Measurements from ENCODE around the gene LZTS3.

The LZTS3 gene

GRCh38 chr20:3203315-3204123 lies 30.2 kb upstream of the LZTS3 start:
- Histone ChIP-seq H3K79me2 (ENCODE audit: control insufficient read depth, low read length) (peaks cover 33% of the 10 kb centered on the region), H3K27me3 (ENCODE audit: control insufficient read depth, low read length) (no peaks in the 10 kb centered on the region), H3K4me1 (ENCODE audit: control insufficient read depth, low read length) (peaks cover 17% of the 10 kb centered on the region), H3K4me3 (ENCODE audit: low read length) (peak overlapping the region; percentile 78), H3K9me2 (replicated peaks; ENCODE audit: control insufficient read depth, low read length) (no peaks in the 10 kb centered on the region), H3K4me2 (ENCODE audit: low read length) (peak overlapping the region; percentile 86), H3K9me3 (ENCODE audit: control insufficient read depth, insufficient read depth, low read length) (no peaks in the 10 kb centered on the region), H3K36me3 (ENCODE audit: control insufficient read depth, low read length) (peaks cover 37% of the 10 kb centered on the region), H4K20me1 (ENCODE audit: control insufficient read depth, insufficient read depth, low read depth, low read length) (no peaks in the 10 kb centered on the region), H3F3A (ENCODE audit: control insufficient read depth, insufficient read depth) (no peaks in the 10 kb centered on the region), H3K27ac (ENCODE audit: low read depth, low read length) (peak overlapping the region; percentile 47)
- TF ChIP-seq EZH2phosphoT487 (IDR thresholded peaks at IDR 0.05; ENCODE audit: borderline replicate concordance, low read length) (no peak), CTCF (IDR thresholded peaks at IDR 0.05; ENCODE audit: low read depth, low read length, poor library complexity, severe bottlenecking) (no peak)

DNA sequence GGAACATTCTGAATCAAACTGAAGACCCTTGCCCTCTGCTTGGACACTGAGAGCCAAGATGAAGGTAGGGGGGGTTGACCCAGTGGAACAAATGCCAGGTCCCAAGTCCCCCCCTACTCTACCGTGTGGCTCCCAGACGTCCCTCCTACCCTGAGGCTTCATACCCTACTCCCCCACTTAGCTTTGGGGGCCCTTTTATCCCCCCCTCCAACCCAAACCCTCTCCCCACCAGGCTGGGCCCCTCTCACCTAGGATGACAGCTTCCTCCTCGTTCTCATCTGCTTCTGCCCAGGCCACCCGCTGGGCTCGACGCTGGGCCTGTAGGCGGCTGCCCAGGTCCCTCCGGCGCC lies 29.6 kb upstream of the LZTS3 start:
- no peaks in the 10 kb centered on the region for H4K20me1 ChIP-seq (ENCODE audit: control insufficient read depth, insufficient read depth, low read depth, low read length)
- no peaks in the 10 kb centered on the region for H3K9me3 ChIP-seq (ENCODE audit: control insufficient read depth, insufficient read depth, low read length)
- peak overlapping the region; percentile 78 for H3K4me3 ChIP-seq (ENCODE audit: low read length)
- TF ChIP-seq EZH2phosphoT487 (IDR thresholded peaks at IDR 0.05; ENCODE audit: borderline replicate concordance, low read length) (no peak), CTCF (IDR thresholded peaks at IDR 0.05; ENCODE audit: low read depth, low read length, poor library complexity, severe bottlenecking) (no peak)
- no peaks in the 10 kb centered on the region for H3F3A ChIP-seq (ENCODE audit: control insufficient read depth, insufficient read depth)
- peaks cover 37% of the 10 kb centered on the region for H3K36me3 ChIP-seq (ENCODE audit: control insufficient read depth, low read length)
- peaks cover 27% of the 10 kb centered on the region for H3K79me2 ChIP-seq (ENCODE audit: control insufficient read depth, low read length)
- no peak overlapping the region for H3K27ac ChIP-seq (ENCODE audit: low read depth, low read length)
- H3K9me2 ChIP-seq (replicated peaks; ENCODE audit: control insufficient read depth, low read length), result no peaks in the 10 kb centered on the region
- H3K27me3 ChIP-seq (ENCODE audit: control insufficient read depth, low read length), result no peaks in the 10 kb centered on the region
- peak overlapping the region; percentile 86 for H3K4me2 ChIP-seq (ENCODE audit: low read length)
- H3K4me1 ChIP-seq (ENCODE audit: control insufficient read depth, low read length), result peaks cover 11% of the 10 kb centered on the region

DNA sequence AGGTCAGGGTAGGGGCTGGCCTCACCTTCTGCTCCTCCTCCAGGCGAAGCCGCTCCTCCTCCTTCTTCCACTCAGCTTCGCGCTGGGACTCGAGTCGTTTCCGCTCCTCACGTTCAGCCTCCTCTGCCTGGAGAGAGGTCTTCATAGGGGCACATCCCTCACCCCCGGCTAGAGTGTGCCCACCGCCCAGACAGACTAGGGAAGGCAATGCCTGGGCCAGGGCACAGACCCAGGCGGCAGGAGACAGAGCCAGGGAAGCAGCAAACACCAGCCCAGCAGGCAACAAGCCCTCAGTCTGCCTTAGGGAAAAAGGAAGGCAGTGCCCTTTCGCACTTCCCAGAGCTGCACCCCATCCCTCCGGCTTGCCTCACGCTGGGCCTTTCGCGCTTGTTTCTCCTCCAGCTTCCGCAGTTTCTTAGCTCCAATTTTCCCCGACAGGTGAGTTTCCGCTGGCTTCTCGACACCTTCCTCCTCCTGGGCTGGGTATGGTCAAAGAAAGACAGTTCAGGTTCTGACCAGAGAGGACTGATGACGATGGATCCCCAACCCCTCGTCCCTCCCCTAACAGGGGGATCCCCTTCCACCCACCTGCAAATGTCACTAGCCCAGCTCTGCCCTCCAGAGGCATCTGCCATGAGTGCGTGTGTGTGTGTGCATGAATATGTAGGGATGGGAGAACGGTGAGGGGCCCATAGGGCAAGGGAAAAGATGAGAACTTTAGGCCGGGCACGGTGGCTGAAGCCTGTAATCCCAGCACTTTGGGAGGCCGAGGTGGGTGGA lies 26.8 kb upstream of the LZTS3 start:
- H4K20me1 ChIP-seq (ENCODE audit: control insufficient read depth, insufficient read depth, low read depth, low read length), result no peaks in the 10 kb centered on the region
- H3K4me1 ChIP-seq (ENCODE audit: control insufficient read depth, low read length), result peaks cover 11% of the 10 kb centered on the region
- no peak overlapping the region for H3K4me3 ChIP-seq (ENCODE audit: low read length)
- TF ChIP-seq CTCF (IDR thresholded peaks at IDR 0.05; ENCODE audit: low read depth, low read length, poor library complexity, severe bottlenecking) (no peak), EZH2phosphoT487 (IDR thresholded peaks at IDR 0.05; ENCODE audit: borderline replicate concordance, low read length) (no peak)
- H3K79me2 ChIP-seq (ENCODE audit: control insufficient read depth, low read length), result peaks cover 27% of the 10 kb centered on the region
- no peaks in the 10 kb centered on the region for H3F3A ChIP-seq (ENCODE audit: control insufficient read depth, insufficient read depth)
- H3K4me2 ChIP-seq (ENCODE audit: low read length), result no peak overlapping the region
- no peak overlapping the region for H3K27ac ChIP-seq (ENCODE audit: low read depth, low read length)
- no peaks in the 10 kb centered on the region for H3K27me3 ChIP-seq (ENCODE audit: control insufficient read depth, low read length)
- no peaks in the 10 kb centered on the region for H3K9me3 ChIP-seq (ENCODE audit: control insufficient read depth, insufficient read depth, low read length)
- peaks cover 51% of the 10 kb centered on the region for H3K36me3 ChIP-seq (ENCODE audit: control insufficient read depth, low read length)
- H3K9me2 ChIP-seq (replicated peaks; ENCODE audit: control insufficient read depth, low read length), result no peaks in the 10 kb centered on the region

Measured in DOHH2 (cell line).